ENCODE measurements around the gene NUTF2.

The NUTF2 gene

DNA sequence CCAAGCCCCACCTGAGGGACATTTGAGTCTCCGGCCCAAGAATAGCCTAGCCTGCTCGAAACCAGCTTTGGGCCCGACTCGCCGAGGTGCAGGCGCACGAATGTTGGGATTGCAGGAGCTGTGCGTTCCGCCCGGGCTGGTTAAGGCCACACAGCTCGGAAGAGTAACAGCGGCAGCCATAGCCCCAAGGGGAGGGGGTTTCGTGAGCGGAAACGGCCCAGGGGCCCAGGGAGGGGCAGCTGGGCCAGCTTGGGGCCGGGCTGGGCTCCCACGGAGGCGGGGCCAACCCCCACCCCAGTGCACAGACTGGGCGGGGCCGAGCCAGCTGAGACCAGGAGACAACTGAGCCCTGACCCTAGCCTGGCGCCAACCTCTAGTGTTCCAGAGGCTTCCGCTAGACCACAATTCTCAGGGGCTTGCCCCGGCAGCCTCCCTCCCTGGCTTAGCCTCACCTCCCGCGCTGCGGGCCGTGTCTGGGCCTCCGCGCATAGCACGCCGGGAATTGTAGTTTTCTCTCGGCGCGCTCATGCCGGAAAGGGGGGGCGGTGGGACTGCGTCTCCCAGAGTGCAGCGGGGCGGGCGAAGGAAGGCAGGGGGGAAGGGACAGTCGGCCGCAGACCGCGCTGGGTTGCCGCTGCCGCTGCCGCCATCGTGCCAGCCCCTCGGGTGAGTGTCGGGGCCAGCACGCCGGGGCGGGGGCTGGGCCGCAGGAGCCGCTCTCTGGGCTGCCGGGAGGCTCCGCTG is at the start of gene NUTF2:
Gene NUTF2 (plus strand): TSS at position 614 of the 744 bp plus-strand sequence. CDS start 18,198 bp downstream, outside the sequence.
- H2AFZ ChIP-seq (ENCODE audit: low read length), result no peak within 1 kb of the TSS
- H3K9me3 ChIP-seq (ENCODE audit: low read length), result no peaks in the 10 kb centered on the region
- no peaks in the 10 kb centered on the region for H3K9me2 ChIP-seq (ENCODE audit: low read depth, low read length)
- H4K20me1 ChIP-seq (ENCODE audit: insufficient read depth, low read length), result no peaks in the 10 kb centered on the region
- peaks cover 27% of the 10 kb centered on the region for H3K79me2 ChIP-seq (ENCODE audit: insufficient read depth, low read length)
- peak within 1 kb of the TSS; percentile 95 for H3K4me3 ChIP-seq (ENCODE audit: low read depth, low read length, poor library complexity, severe bottlenecking)
- TF ChIP-seq CTCF (IDR thresholded peaks at IDR 0.05; ENCODE audit: low read length) (no peak), EZH2 (IDR thresholded peaks at IDR 0.05; ENCODE audit: borderline replicate concordance, low read length) (no peak)
- H3K9ac ChIP-seq (ENCODE audit: low read length), result peak within 1 kb of the TSS; percentile 85
- H3K4me1 ChIP-seq (ENCODE audit: insufficient read depth, low read length, severe bottlenecking), result peaks cover 46% of the 10 kb centered on the region
- peaks cover 6% of the 10 kb centered on the region for H3K36me3 ChIP-seq (ENCODE audit: insufficient read depth, low read length)
- peak within 1 kb of the TSS; percentile 87 for H3K27ac ChIP-seq (ENCODE audit: low read depth, low read length, poor library complexity, severe bottlenecking)
- H3F3A ChIP-seq (ENCODE audit: insufficient read depth, low read length), result no peaks in the 10 kb centered on the region
- H3K27me3 ChIP-seq (ENCODE audit: insufficient read depth, low read length), result no peaks in the 10 kb centered on the region
- H3K4me2 ChIP-seq (ENCODE audit: low read length), result peak within 1 kb of the TSS; percentile 92

DNA sequence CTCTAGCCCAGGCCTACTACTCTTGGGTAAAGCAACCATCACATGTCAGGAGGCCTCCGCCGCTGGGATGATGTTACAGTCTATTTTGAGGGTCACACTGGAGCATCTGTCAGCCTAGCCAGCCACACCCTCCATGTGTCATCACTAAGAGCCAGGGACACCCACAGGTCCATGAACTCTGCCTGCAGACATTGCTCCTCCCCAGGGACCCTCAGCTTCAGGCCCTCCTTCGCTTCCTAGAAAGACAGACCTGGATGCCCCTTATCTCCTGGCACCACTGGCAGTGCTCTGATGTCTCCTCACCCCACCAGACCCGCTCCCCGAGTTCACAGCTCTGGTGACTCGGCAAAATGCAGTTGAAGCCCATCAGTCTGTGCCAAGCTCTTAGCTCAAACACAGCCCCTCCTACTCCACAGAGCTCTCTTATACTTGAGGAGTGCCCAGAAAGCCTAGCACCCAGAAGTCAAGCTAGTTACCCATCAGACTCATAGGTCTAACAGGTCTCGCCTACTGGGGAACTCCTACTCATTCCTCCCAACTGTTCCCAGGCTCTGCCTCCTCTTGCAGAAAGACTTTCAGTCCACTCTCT is 46.3 kb upstream of the NUTF2 start:
- TF ChIP-seq CTCF (IDR thresholded peaks at IDR 0.05; ENCODE audit: low read length) (no peak), EZH2 (IDR thresholded peaks at IDR 0.05; ENCODE audit: borderline replicate concordance, low read length) (no peak)
- Histone ChIP-seq H3K36me3 (ENCODE audit: insufficient read depth, low read length) (peaks cover 44% of the 10 kb centered on the region; the same call in 1 of the 2 replicates), H2AFZ (ENCODE audit: low read length) (no peak overlapping the region), H3K79me2 (ENCODE audit: insufficient read depth, low read length) (peaks cover 20% of the 10 kb centered on the region), H3K4me2 (ENCODE audit: low read length) (no peak overlapping the region), H3K4me1 (ENCODE audit: insufficient read depth, low read length, severe bottlenecking) (peaks cover 30% of the 10 kb centered on the region), H3K27ac (ENCODE audit: low read depth, low read length, poor library complexity, severe bottlenecking) (no peak overlapping the region), H4K20me1 (ENCODE audit: insufficient read depth, low read length) (no peaks in the 10 kb centered on the region), H3F3A (ENCODE audit: insufficient read depth, low read length) (no peaks in the 10 kb centered on the region), H3K9me2 (ENCODE audit: low read depth, low read length) (no peaks in the 10 kb centered on the region), H3K9ac (ENCODE audit: low read length) (no peak overlapping the region), H3K9me3 (ENCODE audit: low read length) (no peaks in the 10 kb centered on the region), H3K27me3 (ENCODE audit: insufficient read depth, low read length) (no peaks in the 10 kb centered on the region), H3K4me3 (ENCODE audit: low read depth, low read length, poor library complexity, severe bottlenecking) (no peak overlapping the region)

DNA sequence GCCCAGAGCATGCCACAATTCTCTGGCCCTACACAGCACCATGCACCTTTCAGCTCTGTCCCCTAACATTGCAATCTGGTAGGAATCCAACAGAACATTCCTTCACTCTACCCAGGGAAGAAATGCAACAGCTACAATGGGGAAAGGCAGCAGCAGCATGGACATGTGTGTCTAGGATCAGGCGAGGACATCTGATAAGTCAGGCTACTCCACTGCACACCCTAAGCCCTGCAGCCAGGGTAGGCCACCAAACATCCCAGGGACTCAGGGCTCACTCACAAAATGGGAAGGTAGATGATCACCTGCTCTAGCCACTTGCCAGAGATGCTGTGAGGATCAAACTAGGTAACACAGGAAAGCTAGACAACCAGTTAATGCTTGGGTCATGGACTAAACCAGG is 45.5 kb upstream of the NUTF2 start:
- Histone ChIP-seq H3K79me2 (ENCODE audit: insufficient read depth, low read length) (peaks cover 26% of the 10 kb centered on the region), H3K27me3 (ENCODE audit: insufficient read depth, low read length) (no peaks in the 10 kb centered on the region), H3K36me3 (ENCODE audit: insufficient read depth, low read length) (peaks cover 43% of the 10 kb centered on the region; the same call in 1 of the 2 replicates), H3K4me3 (ENCODE audit: low read depth, low read length, poor library complexity, severe bottlenecking) (no peak overlapping the region), H3K9me3 (ENCODE audit: low read length) (no peaks in the 10 kb centered on the region), H3K9ac (ENCODE audit: low read length) (no peak overlapping the region), H4K20me1 (ENCODE audit: insufficient read depth, low read length) (no peaks in the 10 kb centered on the region), H3K4me2 (ENCODE audit: low read length) (no peak overlapping the region), H3K4me1 (ENCODE audit: insufficient read depth, low read length, severe bottlenecking) (peaks cover 34% of the 10 kb centered on the region), H3K27ac (ENCODE audit: low read depth, low read length, poor library complexity, severe bottlenecking) (peak overlapping the region; percentile 49), H3F3A (ENCODE audit: insufficient read depth, low read length) (no peaks in the 10 kb centered on the region), H2AFZ (ENCODE audit: low read length) (no peak overlapping the region), H3K9me2 (ENCODE audit: low read depth, low read length) (no peaks in the 10 kb centered on the region)
- TF ChIP-seq CTCF (IDR thresholded peaks at IDR 0.05; ENCODE audit: low read length), result no peak
- no peak for TF ChIP-seq EZH2 (IDR thresholded peaks at IDR 0.05; ENCODE audit: borderline replicate concordance, low read length)

Data from OCI-LY1 (cell line).